Upper lobe of right lung (tissue), 1 donor: Measurements from ENCODE around the gene IGF1R. TPM values are rescaled to one million over a fixed set of nuclear protein-coding genes. Genes with fewer than 3 reads are reported as not detected.

Source experiments
- ATAC-seq: fragments of 200-7000 bp; cut with Tn5 transposase; one replicate; pipeline ENCODE4 v1.9.1; 2020; ENCODE audit warnings: mild to moderate bottlenecking, moderate library complexity
- DNase-seq: peaks from one replicate; pipeline ENCODE4 v3.0.0-alpha.2; 2020
- H3K27ac ChIP-seq: fragments of 200-600 bp; one replicate; pipeline ENCODE4 v1.8.0; 2022
- H3K27me3 ChIP-seq: fragments of 200-600 bp; one replicate; pipeline ENCODE4 v1.8.0; 2022; ENCODE audit warnings: mild to moderate bottlenecking
- H3K36me3 ChIP-seq: fragments of 200-600 bp; one replicate; pipeline ENCODE4 v1.8.0; 2022
- H3K4me1 ChIP-seq: fragments of 200-600 bp; one replicate; pipeline ENCODE4 v1.8.0; 2022
- H3K4me3 ChIP-seq: fragments of 200-600 bp; one replicate; pipeline ENCODE4 v1.8.0; 2022; ENCODE audit warnings: mild to moderate bottlenecking
- H3K9me3 ChIP-seq: fragments of 200-600 bp; one replicate; pipeline ENCODE4 v1.8.0; 2022
- intact Hi-C: fragments of 100-400 bp; cut with DNase I; formaldehyde crosslinking; loops from one replicate; pipeline ENCODE4 v1.11.0; 2022
- total RNA-seq: library from RNA; stranded (reverse); fragmentation: NEBNext Ultra II Directional; extraction: Animal tissue kit (Norgen Biotek cat#: 25700); gene quantifications from one replicate; pipeline ENCODE4 v1.2.1, GENCODE V29; 2021
- TF ChIP-seq, protein P1 (sequence below): fragments of 200-600 bp; IDR thresholded peaks from one replicate; pipeline ENCODE4 v1.8.0; 2022; ENCODE audit warnings: antibody characterized with exemption
- donor health status: DM: no; HTN: yes; CAD: no; lungs with severe emphysema.

IGF1R gene
- total RNA-seq, 1 donor from 2014 or later: 40.0 TPM

DNA sequence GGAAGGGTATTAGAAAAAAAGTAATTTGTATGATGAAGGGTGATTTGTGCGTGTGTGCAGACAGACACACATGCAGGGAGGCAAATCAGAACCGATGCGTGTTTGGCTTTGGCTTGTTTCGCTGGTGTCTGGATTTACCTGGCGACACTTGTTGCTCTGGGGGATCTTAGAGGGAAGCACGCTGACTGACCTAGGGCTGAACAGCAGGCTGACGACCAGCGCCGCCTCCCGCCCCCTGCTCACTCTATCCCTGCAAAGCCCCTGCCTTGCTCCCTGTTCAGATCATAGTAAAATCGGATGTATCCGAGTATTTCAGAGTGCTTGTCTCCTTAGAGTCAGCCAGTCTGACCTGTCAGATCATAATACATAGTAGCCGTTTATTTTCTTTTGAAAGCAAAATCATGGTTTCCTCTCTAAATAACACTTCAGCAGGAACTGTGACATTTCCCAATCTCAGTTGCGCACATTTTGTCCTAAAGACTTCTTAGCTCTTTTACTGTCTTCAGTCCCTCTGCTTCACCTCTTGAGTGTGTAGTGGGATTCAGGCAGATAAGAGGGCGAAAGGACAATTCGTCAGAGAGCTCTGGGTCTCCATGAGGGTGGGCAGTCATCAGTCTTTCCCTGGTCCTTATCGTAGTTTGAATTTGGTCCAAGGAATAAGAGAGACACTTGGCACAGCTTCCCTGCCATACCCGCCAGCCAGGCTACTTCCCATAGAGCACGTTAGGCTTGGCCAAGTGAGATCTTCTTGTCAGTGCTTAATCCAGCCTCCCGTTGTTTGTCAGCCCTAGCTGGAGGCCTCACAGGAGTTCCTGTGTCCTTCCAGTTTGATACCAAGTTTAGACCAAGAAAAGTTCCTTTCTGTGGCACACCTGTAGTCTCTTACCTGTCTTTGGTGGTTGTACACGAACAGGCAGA, 261.9 kb downstream of the IGF1R start:
- ATAC-seq (no peak), DNase-seq (no peak)
- Histone ChIP-seq H3K4me1 (peaks cover 29% of the 10 kb centered on the region), H3K27me3 (no peaks in the 10 kb centered on the region), H3K36me3 (peaks cover 47% of the 10 kb centered on the region), H3K27ac (no peak overlapping the region), H3K9me3 (no peaks in the 10 kb centered on the region), H3K4me3 (no peak overlapping the region)
- TF ChIP-seq, protein P1, sequence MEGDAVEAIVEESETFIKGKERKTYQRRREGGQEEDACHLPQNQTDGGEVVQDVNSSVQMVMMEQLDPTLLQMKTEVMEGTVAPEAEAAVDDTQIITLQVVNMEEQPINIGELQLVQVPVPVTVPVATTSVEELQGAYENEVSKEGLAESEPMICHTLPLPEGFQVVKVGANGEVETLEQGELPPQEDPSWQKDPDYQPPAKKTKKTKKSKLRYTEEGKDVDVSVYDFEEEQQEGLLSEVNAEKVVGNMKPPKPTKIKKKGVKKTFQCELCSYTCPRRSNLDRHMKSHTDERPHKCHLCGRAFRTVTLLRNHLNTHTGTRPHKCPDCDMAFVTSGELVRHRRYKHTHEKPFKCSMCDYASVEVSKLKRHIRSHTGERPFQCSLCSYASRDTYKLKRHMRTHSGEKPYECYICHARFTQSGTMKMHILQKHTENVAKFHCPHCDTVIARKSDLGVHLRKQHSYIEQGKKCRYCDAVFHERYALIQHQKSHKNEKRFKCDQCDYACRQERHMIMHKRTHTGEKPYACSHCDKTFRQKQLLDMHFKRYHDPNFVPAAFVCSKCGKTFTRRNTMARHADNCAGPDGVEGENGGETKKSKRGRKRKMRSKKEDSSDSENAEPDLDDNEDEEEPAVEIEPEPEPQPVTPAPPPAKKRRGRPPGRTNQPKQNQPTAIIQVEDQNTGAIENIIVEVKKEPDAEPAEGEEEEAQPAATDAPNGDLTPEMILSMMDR: no peak
- intact Hi-C loops: no loop called here

DNA sequence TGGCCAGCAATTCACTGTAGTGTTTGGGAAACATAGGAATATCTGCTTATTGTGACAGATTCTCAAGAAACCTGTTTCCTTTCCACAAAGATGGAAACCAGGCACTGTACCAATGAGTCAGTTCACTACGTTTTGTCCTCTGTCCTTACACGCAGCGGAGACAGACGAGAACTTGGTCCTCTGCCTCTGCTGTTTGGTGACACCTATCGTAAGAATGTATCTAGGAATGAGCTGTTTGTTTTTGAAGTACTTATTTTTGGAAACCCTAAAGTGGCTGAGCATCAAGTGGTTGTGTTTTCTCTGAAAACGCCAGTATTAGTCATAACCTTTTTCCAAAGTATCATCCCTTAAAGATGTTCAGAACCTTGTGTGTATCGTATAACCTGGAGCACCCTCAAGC, 266.3 kb downstream of the IGF1R start:
- ATAC-seq: peak; percentile 40
- DNase-seq: no peak
- TF ChIP-seq, protein P1: no peak
- peaks cover 80% of the 10 kb centered on the region for H3K36me3 ChIP-seq
- H3K27me3 ChIP-seq: no peaks in the 10 kb centered on the region
- H3K9me3 ChIP-seq: no peaks in the 10 kb centered on the region
- intact Hi-C loops: no loop called here
- peaks cover 13% of the 10 kb centered on the region for H3K4me1 ChIP-seq
- no peak overlapping the region for H3K27ac ChIP-seq
- no peak overlapping the region for H3K4me3 ChIP-seq

DNA sequence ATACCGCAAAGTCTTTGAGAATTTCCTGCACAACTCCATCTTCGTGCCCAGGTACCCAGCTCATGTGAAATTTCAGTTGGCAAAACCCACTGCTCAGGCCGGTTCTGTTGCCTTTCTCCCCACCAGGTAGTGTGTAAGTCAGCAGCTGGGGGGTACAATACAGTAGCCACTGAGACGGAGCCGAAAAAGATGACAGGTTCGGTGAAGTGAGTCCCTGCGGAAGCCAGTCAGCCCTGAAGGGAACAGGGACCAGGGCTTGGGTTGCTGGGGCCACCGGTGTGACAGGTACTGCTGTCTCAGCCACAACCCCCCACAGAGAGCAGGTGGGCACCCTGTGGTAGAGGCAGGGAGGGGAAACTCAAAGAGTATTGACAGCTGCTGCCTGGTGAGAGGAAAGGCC, 268.5 kb downstream of the IGF1R start:
- Histone ChIP-seq H3K9me3 (no peaks in the 10 kb centered on the region), H3K27me3 (no peaks in the 10 kb centered on the region), H3K36me3 (peaks cover 60% of the 10 kb centered on the region), H3K4me1 (peaks cover 13% of the 10 kb centered on the region), H3K4me3 (no peak overlapping the region), H3K27ac (no peak overlapping the region)
- TF ChIP-seq, protein P1: no peak
- ATAC-seq (no peak), DNase-seq (no peak)
- intact Hi-C loops: no loop called here

DNA sequence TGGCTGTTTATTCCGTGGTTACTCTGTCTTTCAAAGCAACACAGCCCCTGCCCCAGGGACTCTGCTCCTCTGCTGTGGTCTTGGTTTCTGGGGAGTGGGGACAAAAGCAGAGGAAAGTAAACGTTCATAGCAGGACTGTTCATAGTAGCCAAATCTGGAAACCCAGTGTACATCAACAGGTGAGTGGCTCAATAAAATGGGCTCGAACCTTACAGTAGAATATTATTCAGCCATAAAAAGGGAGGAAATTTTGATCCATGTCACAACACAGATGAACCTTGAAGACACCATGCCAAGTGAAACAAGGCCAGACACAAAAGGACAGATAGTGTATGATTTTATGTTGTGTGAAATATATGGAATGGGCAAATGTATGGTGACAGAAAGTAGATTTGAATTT, 269.1 kb downstream of the IGF1R start:
- DNase-seq (no peak), ATAC-seq (no peak)
- intact Hi-C loops: no loop called here
- TF ChIP-seq, protein P1: no peak
- H3K27me3 ChIP-seq: no peaks in the 10 kb centered on the region
- H3K4me1 ChIP-seq: peaks cover 13% of the 10 kb centered on the region
- peaks cover 60% of the 10 kb centered on the region for H3K36me3 ChIP-seq
- no peak overlapping the region for H3K27ac ChIP-seq
- H3K4me3 ChIP-seq: no peak overlapping the region
- H3K9me3 ChIP-seq: no peaks in the 10 kb centered on the region

DNA sequence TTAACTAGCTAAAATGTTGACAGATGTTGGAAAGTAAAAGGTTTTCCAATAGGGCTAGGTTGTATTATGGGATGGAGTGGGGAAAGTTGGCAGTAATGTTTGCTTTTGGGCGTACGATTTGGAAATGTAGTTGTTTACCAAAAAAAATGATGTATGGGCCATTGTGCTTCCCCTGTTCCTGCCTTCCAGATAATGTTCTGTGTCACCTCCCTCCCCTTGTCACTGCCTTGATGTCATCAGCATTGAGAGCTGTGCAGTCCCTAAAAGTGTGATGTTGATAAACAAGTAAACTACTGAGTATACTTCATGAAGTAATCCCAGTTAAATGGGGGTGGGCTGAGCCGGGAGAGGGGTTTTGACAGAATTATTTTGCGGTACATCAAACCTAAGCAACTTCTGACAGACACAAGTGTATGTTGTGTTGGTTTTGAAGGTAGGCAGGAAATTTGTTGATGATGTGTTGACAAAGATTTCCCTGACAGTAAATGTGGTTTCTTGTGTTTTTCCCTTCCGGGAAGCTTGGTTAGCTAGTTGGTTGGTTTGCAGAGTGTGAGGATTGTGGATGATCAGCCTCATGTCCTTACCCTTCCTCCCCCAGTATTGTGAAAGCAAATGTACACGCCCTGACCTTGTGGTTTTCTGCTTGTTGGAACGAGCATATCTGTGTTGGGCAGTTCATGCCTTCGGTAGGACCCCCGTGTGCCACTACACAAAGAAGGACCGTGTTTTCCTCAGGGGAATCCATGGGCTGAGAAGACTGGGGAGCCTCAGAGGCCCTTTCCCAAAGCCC, 271.9 kb downstream of the IGF1R start:
- Histone ChIP-seq H3K4me1 (peaks cover 11% of the 10 kb centered on the region), H3K27me3 (no peaks in the 10 kb centered on the region), H3K9me3 (no peaks in the 10 kb centered on the region), H3K36me3 (peaks cover 49% of the 10 kb centered on the region), H3K27ac (no peak overlapping the region), H3K4me3 (no peak overlapping the region)
- intact Hi-C loops: no loop called here
- DNase-seq (no peak), ATAC-seq (no peak)
- TF ChIP-seq, protein P1: no peak
